ENCODE data around the gene ZDHHC1.
A peak's percentile ranks its signal among the peaks of the same experiment; 100 is the strongest.

ZDHHC1 gene

DNA sequence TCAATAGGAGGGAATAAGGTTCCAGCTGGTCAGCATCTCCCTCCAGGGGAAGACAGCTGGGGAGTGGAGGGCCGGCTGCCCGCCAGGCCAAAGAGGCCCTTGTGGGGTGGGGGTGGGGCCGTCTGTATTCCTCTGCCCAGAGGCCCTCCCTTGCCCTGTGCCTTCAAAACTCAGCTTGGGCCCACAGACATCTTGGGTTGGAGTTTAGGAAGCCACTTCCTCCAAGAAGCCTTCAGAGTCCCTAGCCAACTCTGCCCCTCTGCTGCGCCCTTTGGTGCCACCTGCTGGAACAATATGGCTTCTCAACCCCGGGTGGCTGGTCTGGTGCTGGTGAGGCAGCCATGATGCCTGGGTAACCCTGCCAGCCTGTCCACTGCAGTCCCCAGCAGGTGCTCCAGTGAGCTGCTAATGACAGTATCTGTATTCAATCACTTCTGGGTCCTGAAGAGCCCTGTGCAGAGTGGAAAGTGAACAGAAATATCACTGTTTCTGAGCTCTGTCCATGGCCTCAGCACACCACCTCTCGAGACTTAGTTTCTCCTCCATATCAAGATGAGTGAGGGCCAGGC is 31.3 kb upstream of the ZDHHC1 start:
- DNase-seq, result no peak

DNA sequence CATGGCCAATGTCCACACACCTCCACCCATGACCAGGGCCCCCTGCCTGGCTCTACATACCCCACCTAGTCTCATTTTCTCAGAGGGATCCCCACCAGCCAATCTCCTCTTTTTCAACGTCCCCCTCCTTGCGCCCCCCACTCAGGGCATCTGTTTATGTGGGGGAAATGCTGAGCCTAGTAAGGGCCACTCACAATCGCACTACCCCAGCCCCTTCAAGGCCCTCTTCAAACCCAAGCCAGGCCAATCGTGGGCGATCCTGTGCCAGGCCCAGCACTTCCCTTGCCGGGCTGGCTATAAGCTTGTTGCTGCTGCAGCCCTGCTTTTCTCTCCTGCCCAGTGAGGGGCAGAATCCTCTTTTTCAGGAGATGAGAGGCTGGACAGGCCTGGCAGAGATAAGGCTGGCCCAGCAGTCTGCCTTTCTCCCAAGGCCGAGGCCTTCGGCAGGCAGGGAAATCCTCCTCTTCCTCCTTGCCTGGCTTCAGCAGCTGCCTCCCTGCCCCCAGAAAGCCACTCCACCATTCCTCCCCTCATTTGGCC is 30.8 kb upstream of the ZDHHC1 start:
- DNase-seq, result no peak

DNA sequence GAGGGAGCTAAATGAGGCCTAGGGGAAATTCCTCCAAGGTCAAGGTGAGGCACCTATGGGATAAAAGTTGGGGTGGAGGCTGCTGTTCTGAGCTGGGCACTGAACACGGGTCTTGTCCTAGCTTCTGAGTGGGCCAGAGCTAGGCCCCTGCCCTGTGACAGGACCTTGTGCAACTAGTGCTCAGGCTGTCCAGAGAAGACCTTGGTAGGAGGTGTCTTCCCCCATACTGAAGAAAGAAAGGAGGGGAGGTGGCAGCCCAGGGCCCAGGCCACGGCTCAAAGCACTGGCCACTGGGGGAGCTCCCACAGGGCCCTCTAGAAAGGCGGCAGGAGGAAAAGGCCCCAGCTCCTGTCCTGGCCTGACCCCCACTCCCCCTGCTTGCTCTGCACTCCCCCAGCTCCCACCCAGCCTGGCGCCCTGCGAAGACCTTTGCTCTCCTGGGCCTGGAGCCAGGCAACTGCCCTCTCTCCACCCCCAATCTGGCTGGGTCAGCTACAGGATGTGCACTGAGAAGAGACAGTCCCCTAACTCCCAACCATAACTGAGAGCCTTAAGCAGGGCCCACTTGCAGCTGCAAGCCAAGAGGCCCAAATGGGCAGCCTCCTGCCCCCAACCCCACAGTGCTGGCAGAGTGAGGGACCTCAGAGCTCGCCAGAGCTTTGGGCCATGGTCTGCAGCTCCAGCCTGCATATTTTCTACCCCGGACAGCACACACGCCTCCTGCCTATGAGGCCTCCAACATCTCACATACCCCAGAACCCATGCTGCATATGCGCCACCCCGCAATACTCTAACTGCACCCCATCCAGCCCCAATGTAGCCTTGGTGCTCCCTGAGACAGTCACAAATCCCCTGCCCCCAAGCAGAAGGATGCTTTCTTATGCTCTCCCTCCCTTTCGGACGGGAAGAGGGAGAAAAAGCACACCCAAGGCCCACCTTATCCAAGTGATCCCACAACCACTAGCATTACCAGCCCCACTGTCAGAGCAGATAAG is 29.9 kb upstream of the ZDHHC1 start:
- no peak for DNase-seq

- no peak for DNase-seq
Measured at GRCh38 chr16:67445441-67445912, 29.2 kb upstream of the ZDHHC1 start.

DNA sequence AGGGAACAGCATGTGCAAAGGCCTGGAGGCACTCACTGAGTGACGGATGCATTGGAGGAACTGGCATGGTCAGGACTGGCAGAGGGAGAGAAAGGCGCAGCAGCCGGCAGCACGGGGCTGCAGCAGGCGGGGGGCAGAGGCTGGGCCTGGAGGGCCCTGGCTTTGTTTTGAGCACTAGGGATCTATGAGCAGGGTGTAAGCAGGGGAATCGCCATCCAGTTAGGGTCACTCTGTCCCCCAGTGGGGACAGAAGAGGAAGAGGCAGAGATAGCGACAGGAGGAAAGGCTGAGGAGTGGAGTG is 28.8 kb upstream of the ZDHHC1 start:
- DNase-seq, result no peak

DNA sequence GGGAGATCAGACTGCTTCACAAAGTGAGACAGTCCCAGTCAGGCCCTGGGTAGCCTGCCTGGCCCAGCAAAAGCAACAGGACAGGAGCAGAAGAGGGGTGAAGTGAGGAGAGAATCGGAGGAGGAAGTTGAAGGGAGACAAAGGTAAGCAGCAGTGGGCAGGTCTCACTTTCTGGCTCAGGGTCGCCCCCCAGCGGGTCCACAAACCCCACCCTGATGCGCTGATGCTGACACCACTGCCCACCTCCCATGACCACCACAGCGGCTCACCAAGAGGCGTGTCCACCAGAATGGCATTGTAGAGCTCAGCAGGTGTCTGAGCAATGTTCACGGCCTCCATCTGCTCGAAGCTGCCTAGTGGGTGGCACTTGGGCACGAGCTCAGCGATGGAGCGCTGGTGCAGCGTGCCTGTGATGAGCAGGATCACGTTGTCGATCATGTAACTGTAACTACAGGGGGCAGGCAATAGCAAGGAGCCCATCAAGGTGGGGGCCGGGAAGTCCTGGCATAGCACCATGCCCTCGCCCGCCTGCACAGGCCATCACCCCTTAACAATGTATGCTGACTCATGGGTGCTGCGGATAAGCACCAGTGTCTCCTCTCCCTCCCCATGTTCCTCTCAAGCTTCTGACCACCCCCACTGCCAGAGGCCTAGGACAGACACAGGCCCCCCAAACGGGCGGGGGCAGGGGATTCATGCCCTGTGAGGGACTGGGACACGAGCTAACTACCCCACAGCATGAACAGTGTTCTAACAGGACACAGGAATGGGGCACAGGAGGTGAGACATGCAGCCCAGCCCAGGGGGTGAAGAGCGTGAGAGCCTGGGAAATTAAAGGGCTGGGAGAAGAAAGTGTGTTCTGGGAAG is 28.2 kb upstream of the ZDHHC1 start:
- no peak for DNase-seq

DNA sequence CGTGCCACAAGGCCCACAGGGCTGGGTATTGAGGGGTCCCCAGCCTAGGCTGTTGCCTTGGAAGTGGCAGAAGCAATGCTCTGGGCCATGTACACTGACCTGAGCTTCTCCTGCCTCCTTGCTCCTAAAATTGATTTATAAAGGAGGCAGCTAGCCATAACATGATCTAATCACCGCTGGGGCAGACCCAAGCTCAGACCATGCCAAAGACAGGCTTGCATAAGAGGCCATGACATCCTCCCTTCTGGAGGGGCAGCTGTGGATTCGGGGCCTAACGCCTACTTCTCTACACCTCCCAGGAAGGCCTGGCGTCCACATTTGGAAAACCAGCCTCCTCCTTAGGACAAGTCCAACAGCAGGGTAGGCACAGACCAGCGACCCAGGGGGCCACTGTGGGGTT is 27.0 kb upstream of the ZDHHC1 start:
- DNase-seq, result no peak

DNA sequence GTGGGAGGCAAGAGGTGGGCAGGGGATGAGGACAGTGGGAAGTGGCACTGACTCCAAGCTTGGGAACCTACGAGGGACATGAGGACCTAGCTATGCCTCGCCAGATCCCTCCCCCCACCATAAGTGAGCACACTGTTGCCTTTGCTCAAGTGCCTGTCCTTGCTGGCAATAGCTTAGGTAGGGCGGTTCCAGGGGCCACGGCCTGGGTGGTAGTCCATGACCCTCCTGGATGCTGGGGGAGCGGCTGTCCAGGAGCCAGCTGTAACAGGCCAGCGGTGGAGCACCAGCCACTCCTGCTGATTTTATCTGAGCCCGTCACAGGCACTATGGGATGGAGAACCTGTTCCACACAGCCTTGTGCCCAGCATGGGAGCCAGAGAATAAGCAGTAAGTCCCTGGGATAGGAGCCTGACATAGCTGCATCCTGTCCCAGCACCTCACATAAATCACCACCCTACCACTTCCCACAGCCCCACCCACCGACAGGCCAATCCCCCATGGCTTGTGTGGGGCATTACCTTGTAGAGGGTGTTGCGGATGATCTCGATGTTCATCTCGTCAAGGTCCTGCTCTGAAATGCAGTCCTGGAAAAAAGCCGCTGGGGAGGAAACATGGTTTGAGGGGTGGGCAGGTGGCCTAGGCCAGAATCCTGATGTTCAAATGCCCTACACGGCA is 26.4 kb upstream of the ZDHHC1 start:
- DNase-seq, result no peak

GRCh38 chr16:67441907-67442306 is 25.6 kb upstream of the ZDHHC1 start:
- DNase-seq, result no peak

DNA sequence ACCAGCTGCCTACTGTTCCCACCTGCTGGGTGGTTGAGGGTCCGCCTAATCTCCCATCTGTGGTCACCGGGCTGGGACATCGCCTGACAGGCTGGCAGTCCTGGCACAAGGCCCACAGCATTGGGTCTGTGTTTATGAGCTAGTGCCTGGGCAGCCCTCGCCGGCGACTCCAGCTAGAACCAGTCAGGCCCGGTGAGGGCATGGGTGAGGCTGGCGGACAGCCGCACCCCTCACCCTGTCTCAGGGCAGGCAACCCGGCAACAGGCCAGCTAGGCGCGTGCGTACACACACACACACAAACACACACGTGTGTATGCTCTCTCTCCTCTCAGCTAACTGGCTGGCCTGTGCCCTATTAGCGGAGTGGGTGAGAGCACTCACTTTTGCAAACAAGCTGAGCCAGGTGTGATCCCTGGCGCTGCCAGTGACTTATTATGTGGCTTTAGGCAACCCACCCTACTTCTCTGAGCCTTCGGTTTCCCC is 25.0 kb upstream of the ZDHHC1 start:
- DNase-seq, result peak; percentile 80

DNA sequence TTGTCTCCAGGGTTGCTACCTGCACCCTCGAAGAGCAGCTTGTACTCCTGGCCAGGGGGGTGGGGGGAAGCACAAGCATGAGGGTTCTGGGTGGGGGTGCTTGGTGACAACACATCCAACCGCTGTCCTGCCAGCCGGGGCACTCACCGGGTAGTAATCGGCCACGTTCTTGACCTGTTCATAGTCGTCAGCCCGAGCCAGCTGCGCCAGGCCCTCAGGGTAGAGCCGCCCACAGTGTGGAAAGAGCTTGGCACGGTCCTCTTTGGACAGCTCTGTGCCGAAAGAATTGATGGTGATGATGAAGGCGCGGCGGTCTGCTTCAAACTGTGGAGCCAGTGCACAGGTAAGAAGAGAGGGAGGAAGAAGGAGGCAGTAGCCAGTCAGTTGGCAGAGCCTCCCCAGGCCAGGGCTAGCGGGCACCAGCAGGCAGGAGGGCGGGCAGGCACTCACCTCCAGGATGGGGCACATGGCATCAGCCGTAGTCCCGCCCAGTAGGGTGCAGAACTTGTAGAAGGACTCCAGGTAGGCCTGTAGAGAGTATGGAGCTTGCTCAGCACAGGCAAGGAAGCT is 22.6 kb upstream of the ZDHHC1 start:
- DNase-seq, result no peak

- DNase-seq, result no peak
Measured at GRCh38 chr16:67438098-67438791, 22.0 kb upstream of the ZDHHC1 start.

- no peak for DNase-seq
Measured at GRCh38 chr16:67437513-67437912, 21.2 kb upstream of the ZDHHC1 start.

GRCh38 chr16:67436640-67437193 is 20.4 kb upstream of the ZDHHC1 start:
- no peak for DNase-seq

DNA sequence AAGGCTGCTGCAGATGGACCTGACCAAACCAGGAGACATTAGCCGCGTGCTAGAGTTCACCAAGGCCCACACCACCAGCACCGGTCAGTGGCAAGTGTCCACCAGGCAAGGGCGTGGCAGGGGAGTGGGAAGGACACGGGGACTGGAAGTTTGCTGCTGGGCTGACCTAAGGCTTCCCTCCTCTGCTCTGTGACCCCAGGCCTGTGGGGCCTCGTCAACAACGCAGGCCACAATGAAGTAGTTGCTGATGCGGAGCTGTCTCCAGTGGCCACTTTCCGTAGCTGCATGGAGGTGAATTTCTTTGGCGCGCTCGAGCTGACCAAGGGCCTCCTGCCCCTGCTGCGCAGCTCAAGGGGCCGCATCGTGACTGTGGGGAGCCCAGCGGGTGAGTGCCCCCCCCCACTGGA is 19.5 kb upstream of the ZDHHC1 start:
- no peak for DNase-seq

DNA sequence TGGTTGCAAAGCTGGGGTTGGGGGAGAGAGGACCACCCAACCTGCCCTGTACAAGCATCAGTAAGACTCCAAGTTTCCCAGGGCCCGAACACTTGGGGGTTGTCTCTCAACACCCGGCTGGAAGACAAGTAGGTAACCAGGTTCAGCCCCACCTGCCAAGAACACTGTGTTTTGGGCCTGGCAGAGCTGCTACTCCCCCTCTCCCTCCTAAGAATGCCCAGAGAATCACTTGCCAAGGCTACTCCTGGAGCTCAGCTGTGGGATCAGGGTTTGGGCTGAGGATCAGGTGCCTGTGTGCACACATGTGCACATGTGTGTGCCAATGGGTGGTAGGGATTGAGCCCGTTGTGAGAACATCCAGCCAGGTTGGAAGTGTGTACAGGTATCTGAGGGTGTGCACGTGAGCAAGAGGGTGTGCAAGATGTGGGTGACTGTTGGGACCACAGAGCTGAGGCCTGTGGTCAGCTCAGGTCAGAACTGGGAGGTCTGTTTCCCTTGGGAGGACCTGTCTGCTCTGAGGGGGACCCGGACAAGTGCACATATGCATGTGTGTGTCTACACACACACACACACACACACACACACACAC is 16.9 kb upstream of the ZDHHC1 start:
- no peak for DNase-seq

- peak; percentile 49 for DNase-seq
Measured at GRCh38 chr16:67432506-67432890, 16.2 kb upstream of the ZDHHC1 start.

DNA sequence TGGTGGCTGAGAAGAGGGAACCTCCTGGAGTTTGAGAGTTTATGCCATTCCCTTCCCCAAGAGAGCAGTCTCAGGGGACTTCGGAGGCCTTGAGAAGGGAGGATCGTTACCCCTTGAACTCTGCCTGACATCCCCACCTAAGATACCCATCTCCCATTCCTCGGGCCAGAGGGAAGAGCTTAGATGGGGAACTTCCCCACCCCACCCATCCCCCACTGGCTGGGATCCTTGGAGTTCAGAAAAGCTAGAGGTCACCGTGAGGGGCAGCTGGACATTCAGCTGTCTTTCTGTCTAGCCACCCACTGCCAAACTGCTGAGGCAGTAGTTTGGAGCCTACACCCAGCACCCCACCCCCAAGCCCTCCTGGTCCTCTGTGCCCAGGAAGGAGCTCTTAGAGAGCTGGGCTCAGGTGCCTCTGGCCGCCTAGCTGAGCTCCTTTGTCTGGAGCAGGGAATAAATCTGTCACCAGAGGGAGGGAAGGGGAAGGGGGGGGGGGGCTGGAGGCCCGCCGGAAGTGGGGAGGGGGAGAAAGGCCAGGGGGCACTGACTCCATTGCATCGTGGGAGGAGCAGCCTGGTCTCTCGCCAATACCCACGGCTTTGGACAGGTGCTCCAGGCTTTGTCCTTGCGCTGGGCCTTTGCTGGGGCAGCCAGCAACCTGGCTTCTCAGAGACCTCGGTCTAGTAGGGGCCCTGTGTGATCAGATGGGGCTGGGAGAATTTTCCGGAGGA is 15.7 kb upstream of the ZDHHC1 start:
- DNase-seq, result peak; percentile 49

- DNase-seq, result peak; percentile 22
Measured at GRCh38 chr16:67430977-67431774, 14.9 kb upstream of the ZDHHC1 start, which contains the start of gene HSD11B2. Gene HSD11B2, plus strand, starts transcription at chr16:67431121. Its CDS starts 128 bp downstream, at chr16:67431249.

All from DMS79 treated with DMSO at 0.1 percent for 48 hours (cell line).